Kidney (tissue), 14 donors: Measurements from ENCODE around the gene CADPS2. TPM values are rescaled to one million over a fixed set of nuclear protein-coding genes. Genes with fewer than 3 reads are reported as not detected.

Experiments
- DNase-seq, 5 donors: peaks; one replicate each; pipeline ENCODE4 v3.0.0-alpha.2; 2013 to 2020
- FAIRE-seq: peaks from 2 replicates; lab custom pipeline; 2012; peaks lifted over from hg19 to GRCh38; lab: Jason Lieb, UNC
- H3K27ac ChIP-seq, 2 donors: one replicate each; pipeline ENCODE4 v1.7.0; 2013; ENCODE audit warnings: low read depth in 2 of 2, low read length in 2 of 2, inconsistent platforms in 1 of 2
- H3K27me3 ChIP-seq: one replicate; pipeline ENCODE4 v1.7.1; 2013; ENCODE audit warnings: low read length, inconsistent platforms; ENCODE audit not compliant: control insufficient read depth, insufficient read depth
- H3K36me3 ChIP-seq, 3 donors: one replicate each; pipeline versions ENCODE4 v1.7.0 to v1.7.1; 2013; ENCODE audit warnings: low read length in 3 of 3, control low read depth in 1 of 3, inconsistent platforms in 1 of 3; ENCODE audit not compliant: insufficient read depth in 3 of 3, control insufficient read depth in 2 of 3
- H3K4me1 ChIP-seq, 3 donors: one replicate each; pipeline versions ENCODE4 v1.7.0 to v1.7.1; 2013; ENCODE audit warnings: low read length in 3 of 3, inconsistent platforms in 1 of 3, low read depth in 1 of 3; ENCODE audit not compliant: control insufficient read depth in 2 of 3, insufficient read depth in 2 of 3
- H3K4me3 ChIP-seq, 3 donors: one replicate each; pipeline versions ENCODE4 v1.7.0 to v1.8.1; 2013; ENCODE audit warnings: low read length in 3 of 3, control low read depth in 1 of 3, inconsistent platforms in 1 of 3
- H3K9ac ChIP-seq, 3 donors: one replicate each; pipeline versions ENCODE4 v1.7.0 to v1.7.1; 2013; ENCODE audit warnings: low read length in 3 of 3, control low read depth in 1 of 3, inconsistent platforms in 1 of 3
- H3K9me3 ChIP-seq, 3 donors: one replicate each; pipeline versions ENCODE4 v1.7.0 to v1.7.1; 2013; ENCODE audit warnings: low read length in 3 of 3, control low read depth in 1 of 3, inconsistent platforms in 1 of 3; ENCODE audit not compliant: control insufficient read depth in 2 of 3, insufficient read depth in 1 of 3
- intact Hi-C: fragments of 100-400 bp; cut with DNase I; formaldehyde crosslinking; loops from one replicate; pipeline ENCODE4 v1.11.1; 2022
- polyA plus RNA-seq: library from polyadenylated mRNA; stranded (reverse); fragments of 350-450 nt; fragmentation: Illumina TruSeq; extraction: RNeasy Lipid Tissue Mini Kit (QIAGEN cat#74804); gene quantifications from one replicate; pipeline ENCODE4 v1.2.3, GENCODE V29; 2014; ENCODE audit warnings: low read depth, low replicate concordance; ENCODE audit not compliant: insufficient read depth
- total RNA-seq: library from RNA; stranded (reverse); fragmentation: NEBNext Ultra II Directional; extraction: Animal tissue kit (Norgen Biotek cat#: 25700); gene quantifications from one replicate; pipeline ENCODE4 v1.2.1, GENCODE V29; 2021
- TF ChIP-seq, protein P1 (sequence below): IDR thresholded peaks from 3 replicates; pipeline ENCODE4 v1.5.1; 2012; ENCODE audit warnings: mild to moderate bottlenecking, moderate library complexity, borderline replicate concordance; ENCODE audit not compliant: insufficient read depth; ENCODE audit errors: extremely low read depth
- donor health status: control.
- donor health status: control.
- donor health status: control.
- donor health status: control.
- donor health status: control.
- donor health status: DM: yes; HTN: yes; CAD: no.
- donor health status: Normal renal cell carcinoma (clear cell type).

Gene CADPS2
- total and polyA plus RNA-seq, 2 donors from 2014 or later = 33.0 to 39.9 TPM

DNA sequence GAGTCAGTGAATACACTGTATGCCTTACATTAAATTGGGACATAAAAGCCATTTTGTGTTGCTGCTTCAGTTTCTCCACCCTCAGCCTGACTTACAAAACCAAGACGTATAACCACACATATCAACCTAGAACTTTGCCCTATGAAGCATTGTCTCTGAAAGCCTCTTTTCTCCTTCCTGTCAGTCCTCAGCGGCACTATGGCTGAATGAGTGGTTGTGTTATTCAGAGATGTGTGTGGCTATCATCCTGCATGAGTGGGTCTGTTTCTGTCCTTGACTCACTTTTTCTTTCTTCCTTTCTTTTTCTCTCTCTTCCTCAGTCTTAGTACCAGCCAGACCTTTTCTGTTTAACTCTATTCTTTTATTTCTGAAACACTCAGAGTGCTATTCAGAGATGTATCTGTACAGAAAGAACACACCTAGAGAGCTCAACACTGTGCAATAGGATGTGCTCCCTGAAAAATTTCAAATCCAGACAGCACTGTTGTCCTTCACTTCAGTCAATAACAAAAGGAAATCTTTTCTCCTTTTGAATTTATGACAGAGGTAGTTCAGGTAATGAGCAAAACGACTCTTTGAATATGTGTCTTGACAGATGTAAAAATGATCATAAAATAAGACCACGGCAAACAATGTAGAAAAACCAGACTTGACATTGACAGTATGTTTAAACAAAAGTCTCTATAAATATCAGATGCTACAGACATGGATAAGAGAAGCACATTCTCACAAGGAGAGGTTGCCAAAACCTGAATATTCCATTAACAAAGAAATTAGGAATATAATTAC is 418.4 kb downstream of the CADPS2 start:
- no peak for DNase-seq
- H3K27me3 ChIP-seq = no peaks in the 10 kb centered on the region
- FAIRE-seq = no peak
- H3K27ac ChIP-seq = no peak overlapping the region
- H3K4me3 ChIP-seq = no peak overlapping the region
- H3K9ac ChIP-seq = no peak overlapping the region
- no peaks in the 10 kb centered on the region for H3K9me3 ChIP-seq
- TF ChIP-seq, protein P1, sequence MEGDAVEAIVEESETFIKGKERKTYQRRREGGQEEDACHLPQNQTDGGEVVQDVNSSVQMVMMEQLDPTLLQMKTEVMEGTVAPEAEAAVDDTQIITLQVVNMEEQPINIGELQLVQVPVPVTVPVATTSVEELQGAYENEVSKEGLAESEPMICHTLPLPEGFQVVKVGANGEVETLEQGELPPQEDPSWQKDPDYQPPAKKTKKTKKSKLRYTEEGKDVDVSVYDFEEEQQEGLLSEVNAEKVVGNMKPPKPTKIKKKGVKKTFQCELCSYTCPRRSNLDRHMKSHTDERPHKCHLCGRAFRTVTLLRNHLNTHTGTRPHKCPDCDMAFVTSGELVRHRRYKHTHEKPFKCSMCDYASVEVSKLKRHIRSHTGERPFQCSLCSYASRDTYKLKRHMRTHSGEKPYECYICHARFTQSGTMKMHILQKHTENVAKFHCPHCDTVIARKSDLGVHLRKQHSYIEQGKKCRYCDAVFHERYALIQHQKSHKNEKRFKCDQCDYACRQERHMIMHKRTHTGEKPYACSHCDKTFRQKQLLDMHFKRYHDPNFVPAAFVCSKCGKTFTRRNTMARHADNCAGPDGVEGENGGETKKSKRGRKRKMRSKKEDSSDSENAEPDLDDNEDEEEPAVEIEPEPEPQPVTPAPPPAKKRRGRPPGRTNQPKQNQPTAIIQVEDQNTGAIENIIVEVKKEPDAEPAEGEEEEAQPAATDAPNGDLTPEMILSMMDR = no peak
- H3K4me1 ChIP-seq = no peaks in the 10 kb centered on the region
- peaks cover 0 to 2% (median 0%) of the 10 kb centered on the region in 3 donors for H3K36me3 ChIP-seq
- intact Hi-C loops = no loop called here

GRCh38 chr7:122465296-122465695 is 421.0 kb downstream of the CADPS2 start:
- Histone ChIP-seq H3K4me1 (no peaks in the 10 kb centered on the region), H3K36me3 (peaks cover 0 to 2% (median 0%) of the 10 kb centered on the region in 3 donors), H3K9me3 (no peaks in the 10 kb centered on the region), H3K27ac (no peak overlapping the region), H3K27me3 (no peaks in the 10 kb centered on the region), H3K4me3 (no peak overlapping the region), H3K9ac (no peak overlapping the region)
- FAIRE-seq = no peak
- TF ChIP-seq, protein P1 = no peak
- DNase-seq = no peak
- intact Hi-C loops = no loop called here

DNA sequence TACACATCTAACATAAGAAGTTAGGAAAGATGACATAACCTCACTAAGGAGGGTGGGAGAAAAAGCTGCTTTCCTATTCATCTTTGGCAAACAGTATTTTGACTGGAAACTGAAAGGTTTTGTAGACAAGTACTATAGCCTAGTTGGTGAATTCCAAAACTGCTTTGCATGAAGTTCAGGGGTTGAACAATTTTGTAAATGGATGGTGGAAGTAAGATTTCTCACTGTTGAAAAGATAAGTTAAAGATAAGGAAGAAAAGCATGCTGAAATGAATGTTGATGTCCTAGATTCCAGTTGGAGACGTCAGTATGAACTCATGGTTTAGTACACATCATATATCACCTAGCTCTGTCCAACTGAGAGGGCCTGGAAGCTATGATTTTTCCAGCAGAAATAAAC is 422.6 kb downstream of the CADPS2 start:
- intact Hi-C loops = no loop called here
- TF ChIP-seq, protein P1 = no peak
- no peaks in the 10 kb centered on the region for H3K4me1 ChIP-seq
- H3K9me3 ChIP-seq = no peaks in the 10 kb centered on the region
- FAIRE-seq (no peak), DNase-seq (no peak)
- H3K36me3 ChIP-seq = peaks cover 0 to 2% (median 0%) of the 10 kb centered on the region in 3 donors
- no peak overlapping the region for H3K27ac ChIP-seq
- H3K27me3 ChIP-seq = no peaks in the 10 kb centered on the region
- no peak overlapping the region for H3K9ac ChIP-seq
- H3K4me3 ChIP-seq = no peak overlapping the region
